Ovary (tissue), 9 donors: Measurements from ENCODE around the gene ODAD4. TPM values are rescaled to one million over a fixed set of nuclear protein-coding genes. Genes with fewer than 3 reads are reported as not detected.

ENCODE experiments used
- DNase-seq, 5 donors: peaks; one replicate each; pipeline ENCODE4 v3.0.0-alpha.2; 2019 to 2020
- H3K27ac ChIP-seq, 2 donors: fragments of 200-600 bp; one replicate each; pipeline versions ENCODE4 v1.5.1 to v1.8.0; 2019 to 2022
- H3K27me3 ChIP-seq: fragments of 200-600 bp; one replicate; pipeline ENCODE4 v1.8.0; 2022
- H3K36me3 ChIP-seq: fragments of 200-600 bp; sonication (generic); one replicate; pipeline ENCODE4 v1.5.1; 2019
- H3K4me1 ChIP-seq: one replicate; pipeline ENCODE4 v1.8.1; 2013; ENCODE audit warnings: mild to moderate bottlenecking, moderate library complexity; ENCODE audit not compliant: insufficient read depth
- H3K4me3 ChIP-seq: fragments of 200-600 bp; sonication (generic); one replicate; pipeline ENCODE4 v1.5.1; 2017
- H3K9me3 ChIP-seq, 2 donors: fragments of 200-600 bp in 1 of 2; sonication (generic) in 1 of 2; one replicate each; pipeline versions ENCODE4 v1.5.1 to v1.8.1; 2013 to 2019; ENCODE audit warnings: mild to moderate bottlenecking in 1 of 2, moderate library complexity in 1 of 2
- CTCF ChIP-seq, 3 donors: fragments of 450-650 bp in 2 of 3; fragments of 200-600 bp in 1 of 3; IDR thresholded peaks; one replicate each; pipeline versions ENCODE4 v1.5.1 to v1.8.0; 2016 to 2022; ENCODE audit warnings: antibody characterized with exemption in 3 of 3, mild to moderate bottlenecking in 1 of 3
- EP300 ChIP-seq: sonication (generic); formaldehyde crosslinking; IDR thresholded peaks from one replicate; pipeline ENCODE4 v1.6.1; 2017; ENCODE audit warnings: antibody characterized with exemption
- POLR2A ChIP-seq: fragments of 450-650 bp; IDR thresholded peaks from one replicate; pipeline ENCODE4 v1.6.1; 2017; ENCODE audit warnings: antibody characterized with exemption, mild to moderate bottlenecking, moderate library complexity
- WGBS, 3 donors: extraction: QIAGEN DNeasy Blood & Tissue Kit in 1 of 3; methylation state at CpG; one replicate each; pipeline versions ENCODE4 v1.1.5 to v1.1.7; 2013 to 2017; 5-methylcytosine and 5-hydroxymethylcytosine counted together
- intact Hi-C, 4 donors: fragments of 100-400 bp; cut with DNase I; formaldehyde crosslinking; loops; one replicate each; pipeline versions ENCODE4 v1.11.0 to v1.15.1; 2022 to 2023
- polyA plus RNA-seq, 2 donors: library from polyadenylated mRNA; stranded (reverse); fragments of 200-250 nt in 1 of 2; fragments of 350-450 nt in 1 of 2; fragmentation: Illumina TruSeq in 1 of 2; extraction: RNeasy Lipid Tissue Mini Kit (QIAGEN cat#74804) in 1 of 2; gene quantifications; one replicate each; pipeline ENCODE4 v1.2.3, GENCODE V29; 2013 to 2014
- total RNA-seq, 7 donors: library from RNA; depleted of rRNA in 2 of 7; stranded (reverse); fragments of >200 nt in 2 of 7; fragmentation: NEBNext Ultra II Directional in 3 of 7; extraction: Animal tissue kit (Norgen Biotek cat#: 25700) in 3 of 7; gene quantifications; one replicate each; pipeline versions ENCODE4 v1.1.0 to v1.2.4, GENCODE V29; 2016 to 2023
- donor health status: DM: no; HTN: no; CAD: no; lungs with moderate emphysema.
- donor health status: DM: no; HTN: no; CAD: no.
- donor health status: Bipolar disorder and iron deficiency.
- donor health status: DM: yes; HTN: yes; CAD: no.
- donor health status: DM: no; HTN: no; CAD: no.
- donor health status: DM: yes; HTN: yes; CAD: no.

ODAD4 gene
- total and polyA plus RNA-seq, 9 donors: 1.1 to 11.0 (median 2.1) TPM

- peak in 1 of 5 donors; percentile 16 for DNase-seq
- no peak for TF ChIP-seq POLR2A
- TF ChIP-seq EP300: no peak
- no peak for TF ChIP-seq CTCF (IDR thresholded peaks at IDR 0.05)
- intact Hi-C loops: no loop called here
- Histone ChIP-seq H3K9me3 (no peaks in the 10 kb centered on the region), H3K36me3 (no peaks in the 10 kb centered on the region), H3K4me3 (no peak overlapping the region), H3K27ac (no peak overlapping the region), H3K4me1 (no peaks in the 10 kb centered on the region), H3K27me3 (no peaks in the 10 kb centered on the region)
- WGBS, 3 donors: 89 to 96% (median 92%) methylated on average over 8 of the region's 8 CpGs
Measured at GRCh38 chr17:41984454-41984853, 54.0 kb downstream of the ODAD4 start.

- no peaks in the 10 kb centered on the region for H3K4me1 ChIP-seq
- TF ChIP-seq CTCF (IDR thresholded peaks at IDR 0.05) (no peak), POLR2A (no peak), EP300 (no peak)
- no peaks in the 10 kb centered on the region for H3K27me3 ChIP-seq
- H3K4me3 ChIP-seq: no peak overlapping the region
- intact Hi-C loops: no loop called here
- H3K27ac ChIP-seq: no peak overlapping the region
- peak in 1 of 5 donors; percentile 3 for DNase-seq
- no peaks in the 10 kb centered on the region for H3K36me3 ChIP-seq
- H3K9me3 ChIP-seq: no peaks in the 10 kb centered on the region
- 80 to 82% (median 81%) methylated on average over 8 of the region's 8 CpGs for WGBS, 3 donors
Measured at GRCh38 chr17:41985919-41986318, 55.5 kb downstream of the ODAD4 start.

- TF ChIP-seq POLR2A (no peak), CTCF (IDR thresholded peaks at IDR 0.05) (no peak), EP300 (no peak)
- 85 to 93% (median 91%) methylated on average over 1 of the region's 1 CpG for WGBS, 3 donors
- no peaks in the 10 kb centered on the region for H3K27me3 ChIP-seq
- no peak for DNase-seq
- intact Hi-C loops: no loop called here
- no peaks in the 10 kb centered on the region for H3K36me3 ChIP-seq
- no peaks in the 10 kb centered on the region for H3K4me1 ChIP-seq
- H3K9me3 ChIP-seq: no peaks in the 10 kb centered on the region
- no peak overlapping the region for H3K4me3 ChIP-seq
- H3K27ac ChIP-seq: no peak overlapping the region
Measured at GRCh38 chr17:41986634-41987033, 56.2 kb downstream of the ODAD4 start.

- no peak overlapping the region for H3K27ac ChIP-seq
- no peaks in the 10 kb centered on the region for H3K9me3 ChIP-seq
- no peaks in the 10 kb centered on the region for H3K36me3 ChIP-seq
- H3K4me1 ChIP-seq: no peaks in the 10 kb centered on the region
- no peak for DNase-seq
- no peak overlapping the region for H3K4me3 ChIP-seq
- WGBS, 3 donors: 78 to 84% (median 82%) methylated on average over 3 of the region's 3 CpGs
- no peaks in the 10 kb centered on the region for H3K27me3 ChIP-seq
- TF ChIP-seq EP300: no peak
- TF ChIP-seq CTCF (IDR thresholded peaks at IDR 0.05): no peak
- TF ChIP-seq POLR2A: no peak
- intact Hi-C loops: no loop called here
Measured at GRCh38 chr17:41987642-41988041, 57.2 kb downstream of the ODAD4 start.
